Measurements from ENCODE around the gene GOLGA1.
"Not testable (repeated sequence)": the region's sequence is repeated elsewhere in the genome, so short reads cannot be mapped to it uniquely, and the experiment has no call there.

Gene GOLGA1

DNA sequence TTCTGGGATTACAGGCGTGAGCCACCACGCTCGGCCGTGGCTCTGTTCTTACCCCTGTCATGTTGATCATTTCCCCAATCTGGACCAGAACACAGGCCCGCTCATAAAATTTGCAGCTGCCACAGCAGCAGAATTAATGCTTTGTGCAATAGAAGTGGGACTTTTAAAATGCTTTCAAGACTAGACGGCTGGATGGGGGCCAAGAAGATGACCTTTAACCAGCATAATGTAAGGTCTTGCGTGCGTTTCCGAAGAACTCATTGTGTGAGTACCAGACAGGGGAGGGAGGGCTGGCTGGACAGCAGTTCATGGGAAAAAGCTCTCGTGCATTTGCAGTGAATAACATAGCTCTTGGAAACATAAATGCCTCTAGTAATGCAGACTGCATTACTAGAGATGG, 91.1 kb downstream of the GOLGA1 start:
- no peak for DNase-seq
- TF ChIP-seq, protein P1, sequence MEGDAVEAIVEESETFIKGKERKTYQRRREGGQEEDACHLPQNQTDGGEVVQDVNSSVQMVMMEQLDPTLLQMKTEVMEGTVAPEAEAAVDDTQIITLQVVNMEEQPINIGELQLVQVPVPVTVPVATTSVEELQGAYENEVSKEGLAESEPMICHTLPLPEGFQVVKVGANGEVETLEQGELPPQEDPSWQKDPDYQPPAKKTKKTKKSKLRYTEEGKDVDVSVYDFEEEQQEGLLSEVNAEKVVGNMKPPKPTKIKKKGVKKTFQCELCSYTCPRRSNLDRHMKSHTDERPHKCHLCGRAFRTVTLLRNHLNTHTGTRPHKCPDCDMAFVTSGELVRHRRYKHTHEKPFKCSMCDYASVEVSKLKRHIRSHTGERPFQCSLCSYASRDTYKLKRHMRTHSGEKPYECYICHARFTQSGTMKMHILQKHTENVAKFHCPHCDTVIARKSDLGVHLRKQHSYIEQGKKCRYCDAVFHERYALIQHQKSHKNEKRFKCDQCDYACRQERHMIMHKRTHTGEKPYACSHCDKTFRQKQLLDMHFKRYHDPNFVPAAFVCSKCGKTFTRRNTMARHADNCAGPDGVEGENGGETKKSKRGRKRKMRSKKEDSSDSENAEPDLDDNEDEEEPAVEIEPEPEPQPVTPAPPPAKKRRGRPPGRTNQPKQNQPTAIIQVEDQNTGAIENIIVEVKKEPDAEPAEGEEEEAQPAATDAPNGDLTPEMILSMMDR (IDR thresholded peaks at IDR 0.05; ENCODE audit: low read depth, low read length), result no peak
- no peaks in the 10 kb centered on the region for H3K9me3 ChIP-seq (ENCODE audit: severe bottlenecking)
- no peaks in the 10 kb centered on the region for H3K36me3 ChIP-seq
- H3K4me3 ChIP-seq (ENCODE audit: low read depth, low read length), result no peak overlapping the region
- H3K27ac ChIP-seq, result no peak overlapping the region
- no peaks in the 10 kb centered on the region for H3K27me3 ChIP-seq (ENCODE audit: insufficient read depth, low read depth, severe bottlenecking)

GRCh38 chr9:124846969-124847368, 93.9 kb downstream of the GOLGA1 start:
- no peaks in the 10 kb centered on the region for H3K27me3 ChIP-seq (ENCODE audit: insufficient read depth, low read depth, severe bottlenecking)
- no peaks in the 10 kb centered on the region for H3K9me3 ChIP-seq (ENCODE audit: severe bottlenecking)
- H3K36me3 ChIP-seq, result no peaks in the 10 kb centered on the region
- no peak overlapping the region for H3K27ac ChIP-seq
- H3K4me3 ChIP-seq (ENCODE audit: low read depth, low read length), result no peak overlapping the region
- DNase-seq, result no peak
- TF ChIP-seq, protein P1 (IDR thresholded peaks at IDR 0.05; ENCODE audit: low read depth, low read length), result no peak

- not testable (repeated sequence) for DNase-seq; H3K27me3 ChIP-seq (ENCODE audit: insufficient read depth, low read depth, severe bottlenecking); H3K36me3 ChIP-seq; H3K27ac ChIP-seq; H3K9me3 ChIP-seq (ENCODE audit: severe bottlenecking); H3K4me3 ChIP-seq (ENCODE audit: low read depth, low read length)
These were observed 94.4 kb downstream of the GOLGA1 start for GRCh38 chr9:124846467-124846866.

DNA sequence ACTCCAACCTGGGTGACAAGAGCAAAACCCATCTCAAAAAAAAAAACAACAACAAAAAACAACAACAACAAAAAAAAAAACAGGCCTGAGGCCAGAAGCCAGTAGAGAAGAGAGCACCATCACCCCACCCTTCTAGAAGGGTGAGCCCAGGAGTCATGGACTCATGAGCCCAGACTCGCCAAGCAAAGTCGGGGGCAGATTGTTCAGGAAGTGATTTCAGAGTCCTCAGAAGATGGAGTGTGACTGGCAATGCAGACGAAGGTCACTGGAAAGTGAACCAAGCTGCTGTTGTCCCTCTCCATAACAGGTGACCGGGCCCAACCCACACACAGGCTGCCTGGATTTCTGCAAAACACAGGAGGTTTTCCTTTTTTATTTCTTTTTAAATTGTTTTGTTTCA, 96.6 kb downstream of the GOLGA1 start:
- no peak overlapping the region for H3K27ac ChIP-seq
- no peak overlapping the region for H3K4me3 ChIP-seq (ENCODE audit: low read depth, low read length)
- TF ChIP-seq, protein P1 (IDR thresholded peaks at IDR 0.05; ENCODE audit: low read depth, low read length), result no peak
- no peaks in the 10 kb centered on the region for H3K9me3 ChIP-seq (ENCODE audit: severe bottlenecking)
- H3K27me3 ChIP-seq (ENCODE audit: insufficient read depth, low read depth, severe bottlenecking), result no peaks in the 10 kb centered on the region
- no peaks in the 10 kb centered on the region for H3K36me3 ChIP-seq
- DNase-seq, result no peak

DNA sequence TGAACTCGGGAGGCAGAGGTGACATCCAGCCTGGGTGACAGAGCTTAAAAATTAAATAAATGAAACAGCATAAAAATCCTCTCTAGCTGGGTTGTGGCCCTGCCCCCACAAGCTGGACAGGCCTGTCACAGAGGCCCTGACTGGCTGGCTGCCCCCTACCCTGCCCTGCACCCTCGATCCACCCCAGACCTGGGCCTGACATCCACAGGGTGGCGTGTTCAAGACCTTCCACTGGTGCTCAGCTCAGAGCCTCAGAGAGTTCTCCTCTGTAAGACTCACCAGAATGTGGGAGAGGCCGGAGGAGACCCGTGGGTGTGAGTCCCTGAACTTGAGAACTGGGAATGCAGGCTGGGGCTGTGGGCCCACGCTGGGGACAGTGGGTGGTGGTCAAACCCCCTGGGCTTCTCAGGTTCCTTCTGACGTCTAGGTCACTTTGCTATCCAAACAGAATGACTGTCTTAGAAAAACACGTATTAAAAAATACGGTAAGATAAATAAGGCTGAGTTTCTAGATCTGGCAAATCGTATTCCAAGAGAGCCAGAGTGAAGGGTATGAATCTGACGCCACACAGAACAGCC, 97.3 kb downstream of the GOLGA1 start:
- H3K27me3 ChIP-seq (ENCODE audit: insufficient read depth, low read depth, severe bottlenecking), result no peaks in the 10 kb centered on the region

GRCh38 chr9:124841075-124841821, 99.6 kb downstream of the GOLGA1 start:
- DNase-seq, result no peak
- no peaks in the 10 kb centered on the region for H3K36me3 ChIP-seq
- no peaks in the 10 kb centered on the region for H3K27me3 ChIP-seq (ENCODE audit: insufficient read depth, low read depth, severe bottlenecking)
- no peak overlapping the region for H3K27ac ChIP-seq
- no peaks in the 10 kb centered on the region for H3K9me3 ChIP-seq (ENCODE audit: severe bottlenecking)
- TF ChIP-seq, protein P1 (IDR thresholded peaks at IDR 0.05; ENCODE audit: low read depth, low read length), result no peak
- H3K4me3 ChIP-seq (ENCODE audit: low read depth, low read length), result no peak overlapping the region

More for the DNA sequence above, 97.3 kb downstream of the GOLGA1 start:
- no peak for DNase-seq
- H3K27ac ChIP-seq, result no peak overlapping the region
- no peaks in the 10 kb centered on the region for H3K9me3 ChIP-seq (ENCODE audit: severe bottlenecking)
- no peak overlapping the region for H3K4me3 ChIP-seq (ENCODE audit: low read depth, low read length)
- H3K36me3 ChIP-seq, result no peaks in the 10 kb centered on the region
- TF ChIP-seq, protein P1 (IDR thresholded peaks at IDR 0.05; ENCODE audit: low read depth, low read length), result no peak

Measured in WERI-Rb-1 (cell line).